Measurements from ENCODE around the gene ARPC1A.

The ARPC1A gene

DNA sequence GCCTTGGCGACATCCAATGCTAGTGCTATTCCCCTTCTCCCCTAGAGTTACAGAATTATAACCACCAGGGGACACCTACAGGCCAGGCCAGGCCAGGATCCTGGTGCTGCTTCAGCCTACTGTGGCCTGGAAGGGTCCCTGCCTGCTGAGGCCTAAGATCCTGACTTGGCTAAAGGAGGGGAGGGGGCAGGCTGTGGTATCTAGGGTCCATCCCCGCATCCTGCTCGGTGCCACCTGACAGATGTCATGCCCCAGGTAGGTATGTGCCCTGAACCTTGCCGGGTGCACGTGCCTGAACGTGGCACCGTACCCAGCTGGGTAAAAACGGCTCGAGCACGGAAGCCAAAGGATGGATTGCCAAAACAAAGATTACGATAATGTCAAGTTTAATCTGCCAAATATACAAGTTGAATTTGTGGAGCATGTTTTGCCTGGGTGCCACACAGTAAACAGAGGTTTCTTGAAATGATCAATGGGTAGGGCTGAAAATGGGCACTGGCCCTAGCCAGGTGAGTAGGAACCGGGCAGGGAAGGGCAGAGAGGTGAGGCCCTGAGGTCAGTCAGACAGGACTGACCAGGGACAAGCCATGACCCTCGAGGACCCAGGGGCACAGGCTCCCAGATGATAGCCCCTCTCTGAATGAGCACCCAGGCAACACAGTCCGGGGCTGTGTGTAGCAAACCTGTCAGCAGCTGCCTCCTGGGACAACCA lies 70.1 kb downstream of the ARPC1A start:
- Histone ChIP-seq H2AFZ (ENCODE audit: low read depth, low read length) (no peak overlapping the region), H3K4me3 (ENCODE audit: low read length) (no peak overlapping the region), H3K36me3 (replicated peaks; ENCODE audit: low read depth, low read length) (peaks cover 78% of the 10 kb centered on the region), H3K4me2 (ENCODE audit: low read length) (no peak overlapping the region), H3K9ac (ENCODE audit: low read length) (no peak overlapping the region), H3K27ac (ENCODE audit: low read length) (no peak overlapping the region), H3K4me1 (ENCODE audit: low read length) (peaks cover 6% of the 10 kb centered on the region; the same call in 1 of the 2 replicates), H4K20me1 (ENCODE audit: insufficient read depth, low read length) (peaks cover 21% of the 10 kb centered on the region), H3K9me3 (ENCODE audit: insufficient read depth, low read length) (no peaks in the 10 kb centered on the region), H3K79me2 (ENCODE audit: low read length) (peaks cover 6% of the 10 kb centered on the region; the same call in 1 of the 2 replicates), H3K27me3 (ENCODE audit: low read depth, low read length) (no peaks in the 10 kb centered on the region)
- TF ChIP-seq CTCF (IDR thresholded peaks at IDR 0.05; ENCODE audit: low read depth, low read length) = no peak
- no peak for TF ChIP-seq EZH2phosphoT487 (IDR thresholded peaks at IDR 0.05; ENCODE audit: low read depth)

DNA sequence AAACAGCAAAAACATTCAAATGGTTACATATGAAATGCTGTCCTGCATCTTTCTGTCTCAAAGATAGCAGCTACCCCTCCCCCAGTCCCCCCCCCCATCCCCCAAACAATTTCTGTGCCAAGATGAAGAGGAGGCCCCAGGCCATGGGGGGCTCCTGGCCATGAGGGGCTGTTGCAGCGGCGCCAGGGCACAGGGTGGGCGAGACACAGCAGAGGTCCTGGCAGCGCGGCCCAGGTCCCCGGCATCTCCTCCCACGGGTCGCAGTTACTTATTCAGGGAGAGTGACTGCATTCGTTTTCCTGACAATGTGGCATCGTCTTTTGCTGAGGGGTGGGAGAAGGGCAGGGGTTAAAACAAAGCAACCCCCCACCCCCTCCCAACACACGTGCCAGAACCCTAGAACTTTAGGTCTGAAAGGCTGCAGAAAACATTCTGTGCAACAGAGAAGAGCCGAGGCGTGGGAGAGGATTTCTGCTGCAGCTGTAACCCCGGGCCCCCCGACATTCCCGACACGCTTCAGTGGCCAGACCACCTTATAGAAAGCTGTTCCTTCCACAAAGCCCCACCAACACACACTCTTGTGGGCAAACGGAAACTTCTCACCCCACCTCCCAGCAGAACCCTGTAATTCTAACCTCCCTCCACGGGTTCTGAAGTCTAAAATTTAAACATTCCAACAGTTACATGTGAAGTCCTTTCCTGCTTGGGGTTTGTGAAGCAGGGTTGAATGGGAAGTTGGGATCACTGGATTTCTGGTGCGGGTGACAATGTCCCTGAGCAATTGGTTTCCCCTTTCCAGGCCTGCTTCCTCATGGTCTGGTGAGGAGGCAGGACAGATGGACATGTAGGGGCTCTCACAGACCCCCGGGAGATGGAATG lies 71.0 kb downstream of the ARPC1A start:
- Histone ChIP-seq H2AFZ (ENCODE audit: low read depth, low read length) (no peak overlapping the region), H3K36me3 (replicated peaks; ENCODE audit: low read depth, low read length) (peaks cover 75% of the 10 kb centered on the region), H3K4me2 (ENCODE audit: low read length) (no peak overlapping the region), H3K27me3 (ENCODE audit: low read depth, low read length) (no peaks in the 10 kb centered on the region), H3K9ac (ENCODE audit: low read length) (no peak overlapping the region), H3K79me2 (ENCODE audit: low read length) (peaks cover 6% of the 10 kb centered on the region; the same call in 1 of the 2 replicates), H3K27ac (ENCODE audit: low read length) (no peak overlapping the region), H4K20me1 (ENCODE audit: insufficient read depth, low read length) (peaks cover 21% of the 10 kb centered on the region), H3K4me1 (ENCODE audit: low read length) (peaks cover 6% of the 10 kb centered on the region; the same call in 1 of the 2 replicates), H3K4me3 (ENCODE audit: low read length) (no peak overlapping the region), H3K9me3 (ENCODE audit: insufficient read depth, low read length) (no peaks in the 10 kb centered on the region)
- no peak for TF ChIP-seq CTCF (IDR thresholded peaks at IDR 0.05; ENCODE audit: low read depth, low read length)
- TF ChIP-seq EZH2phosphoT487 (IDR thresholded peaks at IDR 0.05; ENCODE audit: low read depth) = no peak

GRCh38 chr7:99397297-99397983 lies 71.7 kb downstream of the ARPC1A start:
- Histone ChIP-seq H3K9ac (ENCODE audit: low read length) (no peak overlapping the region), H4K20me1 (ENCODE audit: insufficient read depth, low read length) (peaks cover 21% of the 10 kb centered on the region), H3K9me3 (ENCODE audit: insufficient read depth, low read length) (no peaks in the 10 kb centered on the region), H3K4me3 (ENCODE audit: low read length) (no peak overlapping the region), H3K27me3 (ENCODE audit: low read depth, low read length) (no peaks in the 10 kb centered on the region), H2AFZ (ENCODE audit: low read depth, low read length) (no peak overlapping the region), H3K79me2 (ENCODE audit: low read length) (peaks cover 6% of the 10 kb centered on the region; the same call in 1 of the 2 replicates), H3K36me3 (replicated peaks; ENCODE audit: low read depth, low read length) (peaks cover 68% of the 10 kb centered on the region), H3K4me2 (ENCODE audit: low read length) (no peak overlapping the region), H3K27ac (ENCODE audit: low read length) (no peak overlapping the region), H3K4me1 (ENCODE audit: low read length) (no peaks in the 10 kb centered on the region)
- TF ChIP-seq CTCF (IDR thresholded peaks at IDR 0.05; ENCODE audit: low read depth, low read length) = no peak
- no peak for TF ChIP-seq EZH2phosphoT487 (IDR thresholded peaks at IDR 0.05; ENCODE audit: low read depth)
